ENCODE measurements around the gene PER3. TPM values are rescaled to one million over a fixed set of nuclear protein-coding genes. Genes with fewer than 3 reads are reported as not detected.
A peak's percentile ranks its signal among the peaks of the same experiment; 100 is the strongest.

PER3 gene
- total and polyA plus RNA-seq, 9 of the 15 experiments (the other 6 are each of a cell fraction or from before 2014, with no cell fraction given), result 11.9 to 22.5 (median 14.6) TPM

GRCh38 chr1:7770997-7771822, 12.9 kb upstream of the PER3 start, which contains the start of gene VAMP3 (continued):
- TF ChIP-seq CHD7 (IDR thresholded peaks at IDR 0.05; ENCODE audit: low read depth, low read length) (no peak), MAX (CRISPR knock-in tag; IDR thresholded peaks at IDR 0.05) (peak; percentile 64), SUPT5H (IDR thresholded peaks at IDR 0.05) (peak; percentile 80), LCOR (CRISPR knock-in tag; IDR thresholded peaks at IDR 0.05) (peak; percentile 56; the same call in 1 of the 2 replicates), PHF21A (IDR thresholded peaks at IDR 0.05; ENCODE audit: borderline replicate concordance, low read depth) (0 out of 2 replicates have a peak, but pooled peaks have one; percentile 9), CREM (IDR thresholded peaks at IDR 0.05; ENCODE audit: low read depth) (peak; percentile 99), TBP (optimal IDR thresholded peaks at IDR 0.05; ENCODE audit: low read depth, low read length) (peak; percentile 70), TFE3 (CRISPR knock-in tag; IDR thresholded peaks at IDR 0.05) (no peak), ZNF551 (CRISPR knock-in tag; IDR thresholded peaks at IDR 0.05) (no peak), ZSCAN29 (IDR thresholded peaks at IDR 0.05) (no peak), STAT6 (CRISPR knock-in tag; IDR thresholded peaks at IDR 0.05) (no peak; the same call in 1 of the 2 replicates)

Data from K562 (cell line).